GM21723 (cell line): ENCODE data around the gene ANTKMT.

Source experiments
- ATAC-seq: cut with Tn5 transposase; IDR thresholded peaks from one replicate; pipeline ENCODE4 v1.9.1; 2021; ENCODE audit warnings: mild to moderate bottlenecking, moderate library complexity; ENCODE audit not compliant: unreplicated experiment

Gene ANTKMT

GRCh38 chr16:695355-696089, 25.4 kb upstream of the ANTKMT start:
- no peak for ATAC-seq

GRCh38 chr16:698911-699671, 21.9 kb upstream of the ANTKMT start:
- no peak for ATAC-seq

- no peak for ATAC-seq
These were observed 20.0 kb upstream of the ANTKMT start for GRCh38 chr16:700684-701584.

- no peak for ATAC-seq
These were observed 18.6 kb upstream of the ANTKMT start for GRCh38 chr16:702341-702740.

- ATAC-seq = no peak
These were observed 17.5 kb upstream of the ANTKMT start for GRCh38 chr16:703406-703805.

- ATAC-seq = no peak
These were observed 16.9 kb upstream of the ANTKMT start for GRCh38 chr16:704047-704446.

GRCh38 chr16:704552-705380, 16.2 kb upstream of the ANTKMT start:
- ATAC-seq = no peak

GRCh38 chr16:705431-706188, 15.3 kb upstream of the ANTKMT start, which contains the start of gene FBXL16:
FBXL16 (minus strand) TSS chr16:705801; CDS start chr16:697405, 8,396 bp downstream.
- ATAC-seq = no peak

- no peak for ATAC-seq
These were observed 14.5 kb upstream of the ANTKMT start for GRCh38 chr16:706189-707061.

GRCh38 chr16:707062-707538, 13.8 kb upstream of the ANTKMT start:
- ATAC-seq = no peak

- no peak for ATAC-seq
These were observed 12.9 kb upstream of the ANTKMT start for GRCh38 chr16:708019-708418.

GRCh38 chr16:708959-709358, 12.0 kb upstream of the ANTKMT start:
- ATAC-seq = no peak

- no peak for ATAC-seq
These were observed 11.1 kb upstream of the ANTKMT start for GRCh38 chr16:709566-710499.

GRCh38 chr16:710500-711075, 10.4 kb upstream of the ANTKMT start:
- no peak for ATAC-seq

- ATAC-seq = no peak
These were observed 9.9 kb upstream of the ANTKMT start for GRCh38 chr16:711084-711483.

GRCh38 chr16:711548-712320, 9.2 kb upstream of the ANTKMT start:
- ATAC-seq = no peak
